Choroid plexus epithelial cell (primary cell): ENCODE measurements around the gene LCP2.
A peak's percentile ranks its signal among the peaks of the same experiment; 100 is the strongest.
"Not testable (repeated sequence)": the region's sequence is repeated elsewhere in the genome, so short reads cannot be mapped to it uniquely, and the experiment has no call there.

Source experiments
- DNase-seq: peaks from one replicate; pipeline ENCODE4 v3.0.0-alpha.2; 2010; ENCODE audit warnings: low read depth
- H3K4me3 ChIP-seq: 2 replicates; pipeline ENCODE4 v1.5.1; 2011; ENCODE audit warnings: low read depth, mild to moderate bottlenecking, control low read depth, low read length, moderate library complexity
- CTCF ChIP-seq: conservative IDR thresholded peaks from 2 replicates; pipeline ENCODE4 v1.5.1; 2011; ENCODE audit warnings: low read depth, mild to moderate bottlenecking, control low read depth, inconsistent platforms, low read length, moderate library complexity

Gene LCP2

GRCh38 chr5:170247363-170247762 is 50.2 kb downstream of the LCP2 start:
- TF ChIP-seq CTCF: no peak
- no peak for DNase-seq
- no peak overlapping the region for H3K4me3 ChIP-seq

GRCh38 chr5:170246126-170246870 is 51.3 kb downstream of the LCP2 start:
- H3K4me3 ChIP-seq: no peak overlapping the region
- no peak for TF ChIP-seq CTCF
- no peak for DNase-seq

DNA sequence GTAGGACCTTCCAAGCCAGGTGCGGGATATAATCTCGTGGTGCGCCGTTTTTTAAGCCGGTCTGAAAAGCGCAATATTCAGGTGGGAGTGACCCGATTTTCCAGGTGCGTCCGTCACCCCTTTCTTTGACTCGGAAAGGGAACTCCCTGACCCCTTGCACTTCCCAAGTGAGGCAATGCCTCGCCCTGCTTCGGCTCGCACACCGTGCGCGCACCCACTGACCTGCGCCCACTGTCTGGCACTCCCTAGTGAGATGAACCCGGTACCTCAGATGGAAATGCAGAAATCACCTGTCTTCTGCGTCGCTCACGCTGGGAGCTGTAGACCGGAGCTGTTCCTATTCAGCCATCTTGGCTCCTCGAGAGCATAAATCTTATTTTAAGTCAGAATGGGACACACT is 52.1 kb downstream of the LCP2 start:
- not testable (repeated sequence) for DNase-seq, H3K4me3 ChIP-seq

DNA sequence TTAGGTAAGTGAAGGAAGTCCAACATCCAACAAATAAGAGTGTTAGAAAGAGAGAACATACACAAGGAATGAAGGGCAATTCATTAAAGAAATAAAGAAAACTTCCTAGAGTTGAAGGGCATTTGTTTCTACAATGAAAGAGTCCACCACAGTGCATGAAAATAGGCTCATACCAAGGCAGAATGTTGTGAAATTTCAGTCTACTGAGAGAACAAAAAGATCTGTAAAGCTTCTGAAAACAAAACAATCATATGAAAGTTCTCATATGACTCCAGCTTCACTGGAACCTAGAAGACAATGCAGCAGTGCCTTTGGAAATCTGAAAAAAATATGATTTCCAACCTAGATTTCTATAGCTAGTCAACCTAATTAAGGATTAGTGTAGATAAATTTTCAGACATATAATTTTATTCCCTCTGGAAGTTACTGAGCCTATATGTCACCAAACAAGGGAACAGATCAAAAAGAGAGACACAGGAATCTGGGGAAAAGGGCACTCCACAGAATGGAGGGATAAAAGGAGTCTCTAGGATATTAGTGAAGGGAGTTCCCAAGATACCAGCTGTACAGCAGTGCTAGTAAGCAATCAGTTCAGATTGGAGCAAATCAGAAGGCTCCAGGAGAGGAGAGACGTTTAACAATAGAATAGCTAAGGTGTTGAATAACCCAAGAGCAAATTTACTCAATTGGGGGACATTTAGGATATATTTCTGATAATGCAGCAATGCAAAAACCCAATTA is 59.0 kb downstream of the LCP2 start:
- no peak for TF ChIP-seq CTCF
- peak; percentile 30 for DNase-seq
- H3K4me3 ChIP-seq: no peak overlapping the region

GRCh38 chr5:170235876-170236864 is 61.4 kb downstream of the LCP2 start:
- no peak overlapping the region for H3K4me3 ChIP-seq
- TF ChIP-seq CTCF: no peak
- DNase-seq: no peak

- no peak overlapping the region for H3K4me3 ChIP-seq
- no peak for TF ChIP-seq CTCF
- no peak for DNase-seq
Measured at GRCh38 chr5:170233358-170233892, 64.2 kb downstream of the LCP2 start.

GRCh38 chr5:170232786-170233185 is 64.8 kb downstream of the LCP2 start, which contains the start of gene C5orf58:
Gene C5orf58, plus strand, starts transcription at chr5:170232985. Its CDS starts 1,992 bp downstream, at chr5:170234977.
- no peak for DNase-seq
- no peak within 1 kb of the TSS for H3K4me3 ChIP-seq
- TF ChIP-seq CTCF: no peak
